Ramos (cell line): ENCODE results near the gene SYT17.

ENCODE experiments used
- in situ Hi-C: fragments of 300-500 bp; cut with MboI; formaldehyde crosslinking; loops from one replicate; pipeline ENCODE4 v1.14.3; 2022; ENCODE audit warnings: low sequenced_read_pairs; ENCODE audit not compliant: unreplicated experiment

The SYT17 gene

GRCh38 chr16:19210280-19210924 lies 42.4 kb downstream of the SYT17 start:
- in situ Hi-C loops: no loop called here

GRCh38 chr16:19210968-19211367 lies 42.9 kb downstream of the SYT17 start:
- in situ Hi-C loops: no loop called here

GRCh38 chr16:19212059-19212458 lies 44.0 kb downstream of the SYT17 start:
- in situ Hi-C loops: no loop called here

- in situ Hi-C loops: no loop called here
These were observed 45.8 kb downstream of the SYT17 start for GRCh38 chr16:19213885-19214284.

- in situ Hi-C loops: no loop called here
These were observed 47.7 kb downstream of the SYT17 start for GRCh38 chr16:19215705-19216104.

GRCh38 chr16:19218581-19218980 lies 50.5 kb downstream of the SYT17 start:
- in situ Hi-C loops: no loop called here

- in situ Hi-C loops: no loop called here
These were observed 51.8 kb downstream of the SYT17 start for GRCh38 chr16:19219836-19220235.

- in situ Hi-C loops: no loop called here
These were observed 55.5 kb downstream of the SYT17 start for GRCh38 chr16:19223235-19224170.

GRCh38 chr16:19225651-19226050 lies 57.6 kb downstream of the SYT17 start:
- in situ Hi-C loops: no loop called here

- in situ Hi-C loops: no loop called here
These were observed 59.6 kb downstream of the SYT17 start for GRCh38 chr16:19227643-19228042.

- in situ Hi-C loops: no loop called here
These were observed 60.0 kb downstream of the SYT17 start for GRCh38 chr16:19228052-19228451.

- in situ Hi-C loops: no loop called here
These were observed 60.5 kb downstream of the SYT17 start for GRCh38 chr16:19228575-19228974.

- in situ Hi-C loops: no loop called here
These were observed 62.5 kb downstream of the SYT17 start for GRCh38 chr16:19230575-19230974.

GRCh38 chr16:19231881-19232280 lies 63.8 kb downstream of the SYT17 start:
- in situ Hi-C loops: no loop called here

GRCh38 chr16:19232988-19233387 lies 64.9 kb downstream of the SYT17 start:
- in situ Hi-C loops: no loop called here

GRCh38 chr16:19235478-19235877 lies 67.4 kb downstream of the SYT17 start:
- in situ Hi-C loops: no loop called here

- in situ Hi-C loops: no loop called here
These were observed 67.8 kb downstream of the SYT17 start for GRCh38 chr16:19235886-19236285.

- in situ Hi-C loops: no loop called here
These were observed 68.6 kb downstream of the SYT17 start for GRCh38 chr16:19236561-19237209.

- in situ Hi-C loops: no loop called here
These were observed 70.4 kb downstream of the SYT17 start for GRCh38 chr16:19238406-19238805.

GRCh38 chr16:19239511-19240155 lies 71.6 kb downstream of the SYT17 start:
- in situ Hi-C loops: no loop called here

GRCh38 chr16:19240494-19240893 lies 72.5 kb downstream of the SYT17 start:
- in situ Hi-C loops: no loop called here
